ENCODE data around the gene SLC38A8.
A peak's percentile ranks its signal among the peaks of the same experiment; 100 is the strongest.

The SLC38A8 gene

DNA sequence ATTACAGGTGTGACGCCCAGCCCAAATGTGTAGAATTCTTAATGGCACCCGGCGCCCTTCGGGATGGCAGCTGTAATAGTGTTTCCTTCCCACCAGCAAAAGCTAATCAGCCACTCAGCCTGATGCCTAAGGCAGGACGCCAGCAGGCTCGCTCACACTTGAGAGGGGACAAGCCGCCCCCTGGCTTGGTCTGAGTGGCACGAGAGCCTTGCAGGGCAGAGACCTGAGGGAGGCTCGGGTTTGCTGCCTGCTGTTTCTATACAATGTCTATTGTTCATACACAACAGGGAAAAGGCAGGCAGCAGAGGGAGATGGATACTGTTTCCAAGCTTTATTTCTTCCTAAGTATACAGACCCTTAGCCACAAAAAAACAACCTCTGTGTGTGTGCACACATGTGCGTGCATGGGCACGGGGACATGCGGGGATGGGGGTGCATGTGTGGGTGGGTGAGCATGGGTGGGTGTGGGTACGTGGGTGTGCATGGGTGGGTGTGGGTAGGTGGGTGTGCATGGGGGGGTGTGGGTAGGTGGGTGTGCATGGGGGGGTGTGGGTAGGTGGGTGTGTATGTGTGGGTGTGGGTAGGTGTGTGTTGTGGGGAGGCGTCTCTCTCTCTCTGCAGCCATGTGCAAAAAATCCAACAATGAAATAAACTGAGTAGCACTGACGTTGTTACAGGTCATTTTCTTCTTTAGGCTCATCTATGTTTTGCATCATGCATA, 10.0 kb downstream of the SLC38A8 start:
- no peak for DNase-seq (ENCODE audit: low read depth in 3 of 3)

DNA sequence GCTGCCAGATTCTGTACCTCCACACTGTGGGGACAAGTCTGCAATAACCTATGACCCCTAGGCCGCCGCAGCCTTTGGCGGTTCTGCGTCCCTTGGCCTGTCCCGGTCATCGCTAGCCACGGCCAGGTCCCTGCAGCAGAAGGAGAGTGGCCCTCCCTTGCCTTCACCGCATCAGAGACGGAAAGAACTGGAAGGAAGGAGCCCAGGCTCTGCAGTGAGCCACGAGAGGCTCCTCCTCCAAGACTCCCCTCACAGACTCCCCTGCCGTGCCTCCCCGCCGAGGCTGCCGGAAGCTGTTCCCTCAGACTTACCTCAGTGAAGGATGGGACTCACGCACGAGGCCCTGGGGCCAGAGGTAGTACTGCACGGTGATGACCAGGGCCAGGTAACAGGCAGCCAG, 11.0 kb downstream of the SLC38A8 start:
- DNase-seq (ENCODE audit: low read depth in 3 of 3), result no peak

DNA sequence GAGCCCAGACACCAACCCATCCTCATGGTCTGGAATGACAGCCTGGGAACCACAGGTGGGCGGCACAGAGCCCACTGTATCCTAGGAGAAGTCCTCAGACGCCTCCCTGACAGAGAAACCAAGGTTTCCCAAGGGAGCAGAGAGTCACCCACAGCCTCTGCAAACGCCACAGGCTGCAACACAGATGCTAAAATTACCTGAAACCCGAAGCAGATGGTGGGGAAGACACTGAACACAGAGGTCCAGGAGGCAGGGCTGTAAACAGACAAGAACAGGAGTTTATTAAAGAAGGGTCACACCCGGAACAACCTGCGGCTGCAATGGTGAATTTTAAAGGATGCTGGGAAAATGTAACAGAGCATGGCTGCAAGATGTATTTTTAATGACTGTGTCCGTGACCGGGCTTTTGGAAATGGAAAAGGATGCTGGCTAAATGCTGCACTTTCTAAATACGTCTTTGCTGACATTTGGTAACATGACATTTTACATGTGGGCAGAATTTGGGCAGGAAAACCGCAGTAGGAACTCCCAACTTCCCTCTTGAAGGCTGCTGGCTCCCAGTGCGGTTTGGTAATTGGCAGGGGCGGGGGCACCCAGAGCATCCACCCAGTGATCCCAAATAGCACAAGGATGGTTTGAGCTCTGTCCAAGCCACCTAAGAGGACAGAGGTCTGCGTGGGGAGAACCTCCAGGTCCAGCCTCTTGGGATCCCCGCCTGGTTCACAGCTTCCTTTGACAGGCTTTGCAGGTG, 13.1 kb downstream of the SLC38A8 start:
- DNase-seq (ENCODE audit: low read depth in 3 of 3), result no peak

DNA sequence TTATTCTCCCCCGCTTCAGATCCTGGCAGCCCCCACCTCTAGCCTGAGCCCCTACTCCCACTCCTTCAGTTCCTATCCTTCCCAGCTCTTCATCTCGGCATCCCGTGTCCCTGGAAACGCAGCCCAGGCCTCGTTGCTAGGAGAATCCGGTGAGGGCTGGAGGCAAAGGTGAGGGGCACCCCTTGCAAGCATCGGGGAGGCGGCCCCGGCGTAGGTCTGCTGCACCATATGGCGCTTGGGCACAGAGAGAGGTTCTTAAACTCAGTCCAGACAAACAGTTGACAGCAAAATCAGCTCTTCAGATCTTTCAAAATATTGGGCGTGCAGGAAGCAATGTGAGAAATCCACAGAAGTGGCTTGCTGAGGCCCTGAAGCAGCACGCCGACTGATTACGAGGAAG, 15.0 kb downstream of the SLC38A8 start:
- DNase-seq (ENCODE audit: low read depth in 3 of 3), result no peak

DNA sequence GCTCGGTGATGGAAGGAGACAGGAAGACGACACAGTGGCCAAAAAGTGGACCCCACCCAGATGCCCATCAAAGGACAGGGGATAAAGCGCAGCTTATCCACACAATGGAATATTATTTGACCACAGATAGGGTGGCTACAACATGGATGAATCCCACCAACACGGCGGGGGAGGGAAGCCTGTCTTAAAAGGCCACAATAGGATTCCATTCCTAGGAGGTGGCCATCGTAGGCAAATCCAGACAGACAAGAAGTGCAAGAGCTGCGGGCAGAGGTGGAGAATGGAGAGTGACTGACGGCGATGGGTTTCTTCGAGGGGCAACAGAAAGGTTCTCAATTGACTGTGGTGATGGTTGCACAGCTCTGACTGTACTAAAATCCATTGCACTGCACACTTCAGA, 16.0 kb downstream of the SLC38A8 start:
- DNase-seq (ENCODE audit: low read depth in 3 of 3), result no peak

DNA sequence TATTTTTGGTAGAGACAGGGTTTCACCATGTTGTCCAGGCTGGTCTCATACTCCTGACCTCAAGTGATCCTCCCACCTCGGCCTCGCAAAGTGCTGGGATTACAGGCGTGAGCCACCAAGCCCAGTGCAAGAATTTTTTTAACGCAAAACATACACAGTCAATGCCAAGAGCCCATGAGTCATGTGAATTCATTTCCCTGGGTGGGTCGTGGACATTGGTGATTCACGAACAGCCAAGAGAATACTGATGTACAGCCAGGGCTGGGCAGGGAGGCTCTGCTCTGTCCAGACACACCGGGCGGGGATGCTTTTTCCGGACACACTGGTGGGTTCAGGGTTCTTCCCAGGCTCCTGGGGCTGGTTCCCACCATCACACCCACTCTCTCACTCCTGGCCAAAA, 17.7 kb downstream of the SLC38A8 start:
- DNase-seq (ENCODE audit: low read depth in 3 of 3), result no peak

DNA sequence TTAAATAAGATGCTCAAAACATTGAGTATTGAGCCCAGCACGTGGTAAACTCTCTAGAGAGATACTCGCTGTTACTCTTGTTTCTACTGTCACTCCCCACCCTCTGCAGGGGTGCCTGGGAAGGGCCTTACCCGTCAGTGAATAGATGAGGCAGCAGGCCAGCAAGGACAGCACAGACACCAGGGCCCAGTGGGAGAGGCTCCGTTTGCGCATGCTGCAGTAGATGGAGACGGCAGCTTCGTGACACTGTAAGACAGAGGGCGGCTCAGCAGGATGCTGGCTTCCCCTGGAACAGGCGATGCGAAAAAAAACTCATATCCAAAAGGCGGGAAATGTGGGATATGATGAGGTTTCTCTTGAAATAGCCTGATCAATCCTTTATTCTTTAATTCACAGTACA, 20.0 kb downstream of the SLC38A8 start:
- DNase-seq (ENCODE audit: low read depth in 3 of 3), result no peak

DNA sequence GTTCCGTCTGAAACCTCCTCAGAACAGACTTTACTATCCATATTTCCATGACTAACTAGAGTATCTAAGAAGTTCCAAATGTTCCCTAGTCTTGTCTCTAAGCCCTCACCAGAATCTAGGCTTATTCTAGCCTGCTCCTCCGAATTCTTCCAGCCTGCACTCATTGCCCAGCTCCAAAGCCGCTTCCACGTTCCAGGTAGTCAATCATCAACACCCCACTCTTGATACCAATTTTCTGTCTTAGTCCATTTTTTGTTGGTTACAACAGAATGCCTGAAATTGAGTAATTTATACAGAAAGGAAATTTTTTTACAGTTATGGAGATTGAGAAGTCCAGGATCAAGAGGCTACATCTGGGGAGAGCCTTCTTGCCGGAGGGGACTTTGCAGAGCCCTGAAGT, 21.1 kb downstream of the SLC38A8 start:
- DNase-seq (ENCODE audit: low read depth in 3 of 3), result no peak

DNA sequence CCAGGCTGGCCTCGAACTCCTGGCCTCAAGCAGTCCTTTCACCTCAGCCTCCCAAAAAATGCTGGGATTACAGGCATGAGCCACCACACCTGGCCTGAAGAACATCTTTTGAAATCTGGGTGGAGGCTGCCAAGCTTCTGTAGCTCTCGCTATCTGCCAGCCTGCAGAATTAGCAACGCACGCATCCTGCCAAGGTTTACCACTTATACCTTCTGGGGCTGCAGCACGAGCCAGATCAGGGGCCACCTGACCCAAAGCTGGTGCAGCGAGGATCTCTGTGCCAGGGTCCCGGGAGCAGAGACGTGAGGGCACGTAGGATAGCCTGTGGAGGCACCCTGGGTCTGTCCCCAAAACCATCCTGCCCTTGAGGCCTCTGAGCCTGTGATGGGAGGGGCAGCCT, 22.2 kb downstream of the SLC38A8 start:
- no peak for DNase-seq (ENCODE audit: low read depth in 3 of 3)

DNA sequence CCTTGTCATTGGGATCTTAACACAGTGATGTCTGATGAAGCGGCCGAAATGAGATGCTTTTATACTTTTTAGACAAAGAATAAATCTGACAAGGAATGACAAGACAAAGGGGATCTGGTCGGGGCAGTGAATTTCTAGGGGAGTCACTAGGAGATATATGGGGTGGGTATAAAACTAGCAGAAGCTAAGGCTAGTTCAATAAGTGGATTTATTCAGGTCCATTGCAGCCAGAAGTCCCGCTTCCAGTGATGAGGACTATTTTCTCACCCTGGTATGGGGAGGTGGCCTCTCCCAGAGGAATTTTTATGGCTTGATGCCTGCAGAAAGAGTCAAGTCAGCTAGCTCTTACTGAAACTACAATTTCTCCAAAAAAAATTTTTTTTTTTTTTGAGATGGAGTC, 23.9 kb downstream of the SLC38A8 start:
- DNase-seq (ENCODE audit: low read depth in 3 of 3), result no peak

DNA sequence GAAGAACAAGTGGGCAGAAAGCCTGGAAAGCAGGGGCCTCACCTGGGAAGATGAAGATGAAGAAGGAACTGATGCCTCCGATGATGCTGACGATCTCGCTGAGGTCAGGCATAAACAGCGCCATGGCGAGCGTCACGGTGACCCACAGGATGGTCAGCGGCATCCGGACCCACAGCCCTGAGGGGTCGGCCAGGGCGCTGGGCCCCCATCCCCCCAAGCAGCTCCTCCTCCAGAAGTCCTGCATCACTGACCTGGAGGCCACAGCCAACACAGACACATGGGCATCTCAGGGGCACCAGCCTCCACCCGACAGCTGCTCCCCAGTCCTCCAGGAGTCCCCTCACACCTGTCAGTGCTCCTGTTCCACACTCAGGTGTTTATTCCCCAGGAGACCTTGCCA, 26.1 kb downstream of the SLC38A8 start:
- DNase-seq (ENCODE audit: low read depth in 3 of 3), result no peak

DNA sequence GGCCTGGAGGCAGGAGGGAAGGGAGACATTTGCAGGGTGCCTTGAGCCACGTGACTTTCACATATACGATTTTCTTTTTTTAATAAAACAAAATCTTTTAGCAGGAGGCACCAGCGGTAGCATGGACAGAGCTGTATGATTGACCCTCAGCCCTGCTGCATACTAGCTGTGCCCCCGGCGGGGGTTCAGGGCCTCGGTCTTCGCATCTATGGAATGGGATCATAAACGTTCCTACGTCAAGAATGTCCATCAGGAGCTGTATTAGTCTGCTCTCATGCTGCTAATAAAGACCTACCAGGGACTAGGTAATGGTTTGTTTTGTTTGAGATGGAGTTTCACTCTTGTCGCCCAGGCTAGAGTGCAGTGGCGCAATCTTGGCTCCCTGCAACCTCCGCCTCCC, 27.2 kb downstream of the SLC38A8 start:
- no peak for DNase-seq (ENCODE audit: low read depth in 3 of 3)

DNA sequence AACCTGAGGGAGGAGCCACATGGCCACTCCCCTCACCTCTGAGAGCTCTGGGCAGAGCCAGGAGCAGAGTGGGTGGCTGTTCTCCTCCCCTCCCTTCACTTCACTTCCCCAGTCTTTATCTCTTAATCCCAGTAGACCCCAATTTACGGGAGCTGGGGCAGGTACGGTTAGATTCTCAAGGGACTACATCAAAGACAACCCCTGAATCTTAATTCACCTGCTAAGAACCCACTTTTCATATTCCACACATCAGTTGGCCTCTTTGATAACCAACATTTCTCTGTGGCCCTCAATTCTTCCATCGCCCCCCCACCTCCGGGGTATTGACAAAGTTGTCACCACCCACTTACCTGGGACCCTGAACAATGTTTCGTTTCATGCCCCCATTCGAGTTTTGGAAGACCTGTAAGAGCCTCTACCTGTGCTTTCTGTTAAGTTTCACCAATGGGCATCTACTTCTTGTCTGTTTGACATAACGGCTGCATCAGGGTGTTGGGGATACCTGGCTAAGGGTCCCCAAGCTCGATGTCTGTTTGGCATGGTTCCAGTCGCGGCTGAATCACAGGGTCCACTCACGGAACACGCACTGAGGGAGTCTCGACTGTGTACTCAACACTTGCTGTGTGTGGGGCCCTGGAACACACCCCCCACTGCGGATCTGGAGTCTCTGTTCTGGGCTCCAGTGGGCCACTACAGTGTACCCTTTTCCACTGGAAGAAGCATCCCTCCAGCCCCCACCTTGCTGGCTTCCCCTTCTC, 27.8 kb downstream of the SLC38A8 start:
- no peak for DNase-seq (ENCODE audit: low read depth in 3 of 3)

DNA sequence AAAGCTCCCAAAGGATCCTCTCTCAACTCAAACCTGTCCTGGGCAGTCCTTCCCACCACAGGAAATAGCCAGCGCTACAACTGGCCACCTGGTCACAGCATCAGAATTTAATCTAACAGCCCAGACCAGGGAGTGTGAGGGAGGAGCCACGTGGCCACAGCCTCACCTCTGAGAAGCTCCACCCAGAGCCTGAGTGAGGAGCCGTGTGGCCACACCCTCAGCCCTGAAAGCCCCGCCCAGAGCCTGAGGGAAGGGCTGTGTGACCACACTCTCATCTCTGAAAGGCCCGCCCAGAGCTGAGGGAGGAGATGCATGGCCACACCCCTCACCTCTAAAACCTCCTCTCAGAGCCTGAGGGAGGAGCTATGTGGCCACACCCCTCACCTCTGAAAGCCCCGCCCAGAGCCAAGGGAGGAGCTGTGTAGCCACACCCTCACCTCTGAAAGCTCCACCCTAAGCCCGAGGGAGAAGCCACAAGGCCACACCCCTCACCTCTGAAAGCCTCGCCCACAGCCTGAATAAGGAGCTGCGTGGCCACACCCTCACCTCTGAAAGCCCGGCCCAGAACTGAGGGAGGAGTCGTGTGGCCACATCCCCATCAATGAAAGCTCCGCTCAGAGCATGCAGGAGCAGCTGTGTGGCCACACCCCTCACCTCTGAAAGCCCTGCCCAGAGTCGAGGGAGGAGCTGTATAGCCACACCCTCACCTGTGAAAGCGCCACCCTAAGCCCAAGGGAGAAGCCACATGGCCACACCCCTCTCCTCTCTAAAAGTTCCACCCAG, 28.6 kb downstream of the SLC38A8 start:
- peak; percentile 5 to 73 (median 22) for DNase-seq (ENCODE audit: low read depth in 3 of 3)

DNA sequence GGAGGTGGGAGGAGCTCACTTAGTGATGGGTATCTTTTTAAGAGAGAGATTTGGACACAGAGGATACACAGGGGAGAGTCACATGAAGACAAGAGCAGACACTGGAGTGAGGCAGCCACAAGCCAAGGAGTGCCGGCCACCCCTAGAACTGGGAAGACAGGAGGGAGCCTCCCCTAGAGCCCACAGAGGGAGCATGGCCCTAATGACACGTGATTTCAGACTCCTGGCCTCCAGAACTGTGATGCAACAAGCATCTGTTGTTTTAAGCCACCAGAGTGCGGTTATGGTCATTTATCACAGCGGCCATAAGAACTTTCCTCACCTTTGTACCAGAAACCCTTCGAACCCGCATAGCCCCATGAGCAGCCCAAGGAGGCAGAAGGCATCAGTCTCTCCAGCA, 33.3 kb downstream of the SLC38A8 start:
- no peak for DNase-seq (ENCODE audit: low read depth in 3 of 3)

DNA sequence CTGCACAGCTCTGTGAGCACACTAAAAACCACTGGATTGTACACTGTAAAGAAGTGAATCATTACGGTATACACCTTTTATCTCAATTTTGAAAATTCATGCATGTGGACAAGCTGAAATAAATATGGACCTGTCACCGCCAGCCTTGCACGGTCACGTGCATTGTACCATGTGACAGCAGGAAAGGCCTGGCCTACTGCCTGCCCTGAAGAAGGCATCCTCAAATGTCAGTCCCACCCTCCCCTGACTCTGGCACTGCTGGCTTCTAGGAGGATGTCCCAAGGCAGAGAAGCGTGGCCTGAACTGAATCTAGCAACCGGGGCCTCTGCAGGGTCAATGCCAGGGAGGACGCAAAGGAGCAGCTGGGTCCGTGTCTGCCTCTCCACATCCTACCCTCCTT, 34.6 kb downstream of the SLC38A8 start:
- DNase-seq (ENCODE audit: low read depth in 3 of 3), result no peak

DNA sequence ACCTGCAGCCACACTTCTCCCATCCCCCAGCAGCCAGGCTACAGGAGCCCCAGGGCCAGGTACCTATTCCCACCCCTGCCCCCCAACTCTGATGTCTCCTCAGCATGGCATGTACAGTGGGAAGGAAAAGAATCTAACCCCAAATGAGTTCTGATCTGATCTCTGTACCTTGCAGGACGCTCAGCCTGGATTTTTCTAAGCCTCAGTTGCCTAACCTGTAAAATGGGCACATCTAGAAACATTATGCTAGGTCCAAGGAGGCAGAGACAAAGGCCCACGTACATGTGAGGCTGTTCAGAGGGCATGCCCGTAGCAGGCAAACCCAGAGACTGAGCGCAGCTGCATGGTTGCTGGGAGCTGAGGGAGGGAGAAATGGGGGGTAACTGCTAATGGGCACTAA, 35.1 kb downstream of the SLC38A8 start:
- DNase-seq (ENCODE audit: low read depth in 3 of 3), result no peak

DNA sequence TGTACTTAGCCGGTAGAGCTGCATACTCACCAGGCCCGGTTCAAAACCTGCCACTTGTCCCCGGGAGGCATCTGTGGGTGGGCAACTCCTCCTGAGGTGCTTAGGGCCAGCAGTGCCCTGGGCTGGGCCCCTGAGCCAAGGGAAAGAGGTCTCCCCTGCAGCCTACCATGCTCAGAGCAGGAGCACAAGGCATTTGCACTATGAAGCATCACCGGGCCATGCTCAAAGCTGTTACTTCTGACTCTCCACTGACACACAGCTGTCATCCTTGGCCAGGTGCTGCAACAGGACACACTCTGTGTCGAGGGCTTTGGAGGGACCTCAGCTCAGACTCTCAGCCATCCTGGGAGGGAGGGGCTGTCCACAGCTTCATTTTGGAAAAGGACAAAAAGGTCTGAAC, 37.2 kb downstream of the SLC38A8 start:
- no peak for DNase-seq (ENCODE audit: low read depth in 3 of 3)

DNA sequence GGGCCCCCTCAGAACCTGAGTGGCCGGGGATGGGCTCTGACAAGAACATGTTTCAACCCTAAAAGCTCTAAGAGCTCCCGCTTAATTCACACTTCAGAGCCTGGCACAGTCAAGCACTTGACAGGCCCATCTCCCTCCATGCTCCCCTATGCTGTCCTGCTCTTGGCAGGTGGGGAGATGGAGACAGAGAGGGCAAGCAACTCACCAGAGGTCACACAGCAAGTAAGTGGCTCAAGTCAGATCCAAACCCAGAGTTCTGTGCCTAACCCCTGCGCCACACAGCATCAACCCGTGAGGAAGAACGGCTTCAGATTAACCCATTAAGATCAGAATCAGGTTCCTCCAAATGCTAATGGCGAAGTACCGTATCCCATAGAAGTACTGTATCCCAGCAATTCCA, 38.2 kb downstream of the SLC38A8 start:
- DNase-seq (ENCODE audit: low read depth in 3 of 3), result no peak

DNA sequence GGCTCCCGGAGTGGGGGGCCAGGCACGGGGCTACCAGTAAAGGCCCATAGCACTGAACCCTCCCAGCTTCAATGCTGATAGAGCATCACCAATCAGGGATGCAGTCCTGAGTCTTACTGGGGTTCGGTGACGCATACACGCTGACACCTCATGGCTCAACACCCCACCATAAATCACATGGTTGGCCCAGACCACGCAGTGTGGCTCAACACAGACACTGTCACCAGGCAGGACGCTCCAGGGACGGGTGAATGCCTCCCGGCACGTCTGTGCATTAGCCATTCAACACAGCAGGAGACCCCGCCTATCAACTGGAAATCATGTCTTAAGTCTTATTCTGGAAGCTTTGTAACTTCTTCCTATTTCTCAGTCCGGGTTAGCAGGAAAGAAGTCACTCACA, 39.6 kb downstream of the SLC38A8 start:
- DNase-seq (ENCODE audit: low read depth in 3 of 3), result no peak

DNA sequence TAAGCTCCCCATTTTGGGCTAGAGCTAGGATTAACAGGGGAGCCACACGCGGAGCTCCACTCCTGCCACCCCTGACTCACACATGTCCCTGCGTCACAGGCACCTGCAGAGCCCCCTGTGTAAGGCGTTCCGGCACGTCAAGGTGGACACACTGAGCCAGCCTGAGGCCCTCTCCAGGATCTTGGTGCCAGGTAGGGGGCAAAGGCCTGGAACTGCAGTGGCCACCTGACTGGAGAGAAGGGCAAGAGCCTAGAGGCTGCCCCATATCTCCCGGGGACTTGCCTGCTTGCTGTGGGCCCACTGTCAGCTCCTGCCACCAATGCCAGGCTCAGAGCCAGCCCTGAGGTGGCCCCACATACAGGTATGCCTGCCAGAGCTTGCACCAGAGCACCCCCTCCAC, 40.9 kb downstream of the SLC38A8 start:
- no peak for DNase-seq (ENCODE audit: low read depth in 3 of 3)

DNA sequence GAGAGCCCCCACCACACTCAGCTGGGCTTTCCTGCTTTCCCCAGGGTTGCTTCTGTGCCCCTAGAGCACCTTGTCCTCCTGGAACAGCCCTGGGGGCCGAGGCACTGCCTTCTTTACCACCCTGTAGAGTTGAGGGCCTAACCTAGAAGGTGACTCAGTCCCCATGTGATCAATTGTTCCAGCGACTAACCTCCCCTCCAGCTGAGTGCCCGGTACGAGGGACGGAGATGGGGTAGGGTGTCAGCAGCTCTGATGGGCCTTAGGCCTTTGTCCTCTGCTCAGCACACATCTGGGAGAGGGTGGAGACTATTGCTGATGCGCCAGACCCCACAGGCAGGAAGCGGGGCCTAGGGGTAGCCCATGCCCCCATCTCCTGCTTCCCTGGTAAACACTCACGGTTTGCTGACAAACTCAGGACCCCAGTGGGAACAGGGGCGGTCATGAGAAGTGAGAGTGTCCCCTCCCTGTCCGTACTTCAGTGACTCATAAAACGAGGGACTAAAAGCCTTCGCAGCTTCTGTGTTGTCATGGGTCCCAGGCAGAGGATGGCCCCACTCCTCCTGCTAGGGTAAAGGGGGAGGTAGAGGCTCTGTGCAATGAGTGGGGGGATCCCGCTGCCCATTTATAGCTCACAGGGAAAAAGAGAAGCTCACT, 41.5 kb downstream of the SLC38A8 start:
- no peak for DNase-seq (ENCODE audit: low read depth in 3 of 3)

All from stimulated activated CD4-positive, alpha-beta T cell treated with anti-CD3 and anti-CD28 coated beads, TNF-alpha, amount 100 ng/mL, for 24 hours (primary cell).